HEK293 (cell line): ENCODE results near the gene ADCYAP1R1.

Source experiments
- CTCF ChIA-PET: fragments of 350-600 bp; formaldehyde crosslinking; extraction: SDS; loops from one replicate; lab custom pipeline; 2021; ENCODE audit warnings: antibody characterized with exemption; lab: Yijun Ruan, JAX
- POLR2A ChIA-PET: fragments of 300-600 bp; formaldehyde crosslinking; extraction: SDS; loops from one replicate; lab custom pipeline; 2020; ENCODE audit warnings: antibody characterized with exemption, inconsistent platforms; lab: Yijun Ruan, JAX
- H3K27ac ChIP-seq: fragments of 200-500 bp; sonication (Bioruptor generic); 2 replicates; pipeline ENCODE4 v1.5.1; 2014; ENCODE audit warnings: low read depth, low read length, control low read depth, inconsistent platforms; ENCODE audit errors: extremely low read depth
- H3K36me3 ChIP-seq, 2 experiments: fragments of 200-500 bp in 1 of 2; sonication (Bioruptor generic) in 1 of 2; 1 replicate in 1 of 2; 2 replicates in 1 of 2; pipeline ENCODE4 v1.5.1; 2014 to 2017; ENCODE audit warnings: inconsistent platforms in 2 of 2, low read length in 2 of 2; ENCODE audit not compliant: control insufficient read depth in 2 of 2, insufficient read depth in 1 of 2
- H3K4me1 ChIP-seq: fragments of 200-500 bp; sonication (Bioruptor generic); 2 replicates; pipeline ENCODE4 v1.5.1; 2014; ENCODE audit warnings: mild to moderate bottlenecking, low read length, inconsistent platforms; ENCODE audit not compliant: control insufficient read depth, insufficient read depth
- H3K4me3 ChIP-seq: 2 replicates; pipeline ENCODE4 v1.5.1; 2011; ENCODE audit warnings: low read depth, mild to moderate bottlenecking, control low read depth, low read length, moderate library complexity
- H3K9me3 ChIP-seq: fragments of 200-500 bp; sonication (Bioruptor generic); 2 replicates; pipeline ENCODE4 v1.5.1; 2014; ENCODE audit warnings: low read depth, low read length, inconsistent platforms; ENCODE audit not compliant: control insufficient read depth, insufficient read depth
- ATF2 ChIP-seq: fragments of 450-650 bp; formaldehyde crosslinking; IDR thresholded peaks from 2 replicates; pipeline ENCODE4 v1.5.1; 2016; ENCODE audit warnings: missing biosample characterization, missing genetic modification characterization, low read depth
- BCL11B ChIP-seq: fragments of 450-650 bp; formaldehyde crosslinking; IDR thresholded peaks from 2 replicates; pipeline ENCODE4 v1.5.1; 2016; ENCODE audit warnings: low read depth, missing biosample characterization, missing genetic modification characterization
- IKZF3 ChIP-seq: fragments of 450-650 bp; IDR thresholded peaks from 2 replicates; pipeline ENCODE4 v1.5.0; 2018; ENCODE audit warnings: missing biosample characterization, mild to moderate bottlenecking, missing genetic modification characterization, moderate library complexity
- MYNN ChIP-seq: fragments of 450-650 bp; formaldehyde crosslinking; IDR thresholded peaks from 2 replicates; pipeline ENCODE4 v1.5.1; 2016; ENCODE audit warnings: missing biosample characterization, missing genetic modification characterization, borderline replicate concordance
- MZF1 ChIP-seq: fragments of 450-650 bp; formaldehyde crosslinking; IDR thresholded peaks from 2 replicates; pipeline ENCODE4 v1.5.1; 2017; ENCODE audit warnings: missing biosample characterization, missing genetic modification characterization, borderline replicate concordance
- PRDM1 ChIP-seq: fragments of 450-650 bp; formaldehyde crosslinking; IDR thresholded peaks from 2 replicates; pipeline ENCODE4; 2016; ENCODE audit warnings: missing biosample characterization, missing genetic modification characterization
- PRDM10 ChIP-seq: fragments of 450-650 bp; formaldehyde crosslinking; IDR thresholded peaks from 2 replicates; pipeline ENCODE4 v1.5.1; 2016; ENCODE audit warnings: missing biosample characterization, missing genetic modification characterization
- REST ChIP-seq: fragments of 450-650 bp; formaldehyde crosslinking; IDR thresholded peaks from 2 replicates; pipeline ENCODE4 v1.5.1; 2016; ENCODE audit warnings: missing biosample characterization, missing genetic modification characterization
- ZBTB8A ChIP-seq: fragments of 450-650 bp; formaldehyde crosslinking; IDR thresholded peaks from 2 replicates; pipeline ENCODE4 v1.5.1; 2016; ENCODE audit warnings: missing biosample characterization, missing genetic modification characterization
- ZFP69B ChIP-seq: fragments of 450-650 bp; formaldehyde crosslinking; IDR thresholded peaks from 2 replicates; pipeline ENCODE4 v1.5.1; 2016; ENCODE audit warnings: missing biosample characterization, missing genetic modification characterization
- ZNF302 ChIP-seq: fragments of 450-650 bp; formaldehyde crosslinking; IDR thresholded peaks from 2 replicates; pipeline ENCODE4 v1.5.1; 2016; ENCODE audit warnings: missing biosample characterization, missing genetic modification characterization, low read depth
- ZNF423 ChIP-seq: fragments of 450-650 bp; formaldehyde crosslinking; IDR thresholded peaks from 2 replicates; pipeline ENCODE4 v1.5.1; 2016; ENCODE audit warnings: missing biosample characterization, missing genetic modification characterization
- ZNF501 ChIP-seq: fragments of 450-650 bp; formaldehyde crosslinking; IDR thresholded peaks from 2 replicates; pipeline ENCODE4 v1.5.1; 2016; ENCODE audit warnings: missing biosample characterization, missing genetic modification characterization
- ZNF707 ChIP-seq: fragments of 450-650 bp; formaldehyde crosslinking; IDR thresholded peaks from 2 replicates; pipeline ENCODE4 v1.5.1; 2016; ENCODE audit warnings: missing biosample characterization, missing genetic modification characterization
- ZNF785 ChIP-seq: fragments of 450-650 bp; formaldehyde crosslinking; IDR thresholded peaks from 2 replicates; pipeline ENCODE4 v1.5.1; 2016; ENCODE audit warnings: missing biosample characterization, missing genetic modification characterization
- ZSCAN23 ChIP-seq: fragments of 450-650 bp; formaldehyde crosslinking; IDR thresholded peaks from 2 replicates; pipeline ENCODE4 v1.5.1; 2016; ENCODE audit warnings: missing biosample characterization, missing genetic modification characterization
- ZSCAN4 ChIP-seq: fragments of 450-650 bp; formaldehyde crosslinking; IDR thresholded peaks from 2 replicates; pipeline ENCODE4 v1.5.1; 2017; ENCODE audit warnings: missing biosample characterization, missing genetic modification characterization

ADCYAP1R1 gene

GRCh38 chr7:31029251-31030042 lies 22.7 kb upstream of the ADCYAP1R1 start:
- H3K36me3 ChIP-seq, result no peaks in the 10 kb centered on the region
- ChIA-PET CTCF (interaction anchor here (0.6 to 1.2 kb wide), 3 partner anchors 51 to 100 kb away, joined by 3 to 4 read pairs (median 4); no protein-coding TSS in a partner anchor), POLR2A (no interaction called here)
- no peak overlapping the region for H3K4me3 ChIP-seq
- H3K27ac ChIP-seq, result no peak overlapping the region
- H3K9me3 ChIP-seq, result no peaks in the 10 kb centered on the region
- H3K4me1 ChIP-seq, result no peaks in the 10 kb centered on the region
- TF ChIP-seq ZNF302 (tag by site-specific recombination), result no peak
- no peak for TF ChIP-seq PRDM10 (tag by site-specific recombination)
- no peak for TF ChIP-seq ATF2
- TF ChIP-seq MZF1 (tag by site-specific recombination), result no peak
- no peak for TF ChIP-seq ZBTB8A (tag by site-specific recombination)
- TF ChIP-seq ZNF785 (tag by site-specific recombination), result no peak
- no peak for TF ChIP-seq ZFP69B (tag by site-specific recombination)
- no peak for TF ChIP-seq MYNN (tag by site-specific recombination)
- TF ChIP-seq ZSCAN4 (tag by site-specific recombination), result no peak
- TF ChIP-seq ZSCAN23, result no peak
- no peak for TF ChIP-seq ZNF707 (tag by site-specific recombination)
- no peak for TF ChIP-seq REST (tag by site-specific recombination)
- TF ChIP-seq BCL11B (tag by site-specific recombination), result no peak
- TF ChIP-seq ZNF423 (tag by site-specific recombination), result no peak
- TF ChIP-seq IKZF3 (tag by site-specific recombination), result no peak
- no peak for TF ChIP-seq PRDM1 (tag by site-specific recombination)
- TF ChIP-seq ZNF501, result no peak
